BJ (cell line): Measurements from ENCODE around the gene ACSF2. TPM values are rescaled to one million over a fixed set of nuclear protein-coding genes. Genes with fewer than 3 reads are reported as not detected.

ENCODE experiments used
- CTCF ChIA-PET: fragments of 350-600 bp; formaldehyde crosslinking; extraction: SDS; loops from one replicate; lab custom pipeline; 2021; ENCODE audit warnings: antibody characterized with exemption, inconsistent platforms; lab: Yijun Ruan, JAX
- POLR2A ChIA-PET: fragments of 300-600 bp; sonication (Branson Sonifier 250); formaldehyde crosslinking; extraction: SDS; loops from one replicate; lab custom pipeline; 2021; ENCODE audit warnings: antibody characterized with exemption; lab: Charles Lee
- DNase-seq: peaks from one replicate; pipeline ENCODE4 v3.0.0-alpha.2; 2011; ENCODE audit warnings: low read depth
- H3K27me3 ChIP-seq: 2 replicates; pipeline ENCODE4 v1.6.0; 2011; ENCODE audit warnings: low read length; ENCODE audit not compliant: control insufficient read depth, insufficient read depth
- H3K36me3 ChIP-seq: 2 replicates; pipeline ENCODE4 v1.5.1; 2011; ENCODE audit warnings: low read length; ENCODE audit not compliant: control insufficient read depth, insufficient read depth
- H3K4me3 ChIP-seq: 2 replicates; pipeline ENCODE4 v1.5.1; 2011; ENCODE audit warnings: low read depth, mild to moderate bottlenecking, control low read depth, low read length
- CTCF ChIP-seq: IDR thresholded peaks from 2 replicates; pipeline ENCODE4 v1.5.1; 2011; ENCODE audit warnings: low read depth, mild to moderate bottlenecking, control low read depth, inconsistent platforms, low read length, moderate library complexity; ENCODE audit not compliant: insufficient read depth
- polyA plus RNA-seq: library from polyadenylated mRNA; depleted of rRNA; stranded (reverse); fragments of >200 nt; gene quantifications from 2 replicates; pipeline ENCODE4 v1.2.3, GENCODE V29; 2011

ACSF2 gene
- polyA plus RNA-seq, 1 experiment, result 25.4 TPM

- DNase-seq, result no peak
- no peak for TF ChIP-seq CTCF
- no peaks in the 10 kb centered on the region for H3K36me3 ChIP-seq
- CTCF ChIA-PET, result interaction anchor here (1.2 kb wide), 1 partner anchor 19 kb away, joined by 4 read pairs; no protein-coding TSS in a partner anchor
- no peaks in the 10 kb centered on the region for H3K27me3 ChIP-seq
- POLR2A ChIA-PET, result no interaction called here
- H3K4me3 ChIP-seq, result no peak overlapping the region
Observed at GRCh38 chr17:50498021-50498874, 72.2 kb downstream of the ACSF2 start.

GRCh38 chr17:50499270-50499669 lies 73.3 kb downstream of the ACSF2 start:
- ChIA-PET POLR2A (no interaction called here), CTCF (no interaction called here)
- Histone ChIP-seq H3K36me3 (no peaks in the 10 kb centered on the region), H3K4me3 (no peak overlapping the region), H3K27me3 (no peaks in the 10 kb centered on the region)
- no peak for DNase-seq
- no peak for TF ChIP-seq CTCF

- H3K27me3 ChIP-seq, result no peaks in the 10 kb centered on the region
- no peak overlapping the region for H3K4me3 ChIP-seq
- no peaks in the 10 kb centered on the region for H3K36me3 ChIP-seq
- TF ChIP-seq CTCF, result no peak
- POLR2A ChIA-PET, result no interaction called here
- CTCF ChIA-PET, result no interaction called here
- DNase-seq, result no peak
Observed at GRCh38 chr17:50499721-50500120, 73.7 kb downstream of the ACSF2 start.

DNA sequence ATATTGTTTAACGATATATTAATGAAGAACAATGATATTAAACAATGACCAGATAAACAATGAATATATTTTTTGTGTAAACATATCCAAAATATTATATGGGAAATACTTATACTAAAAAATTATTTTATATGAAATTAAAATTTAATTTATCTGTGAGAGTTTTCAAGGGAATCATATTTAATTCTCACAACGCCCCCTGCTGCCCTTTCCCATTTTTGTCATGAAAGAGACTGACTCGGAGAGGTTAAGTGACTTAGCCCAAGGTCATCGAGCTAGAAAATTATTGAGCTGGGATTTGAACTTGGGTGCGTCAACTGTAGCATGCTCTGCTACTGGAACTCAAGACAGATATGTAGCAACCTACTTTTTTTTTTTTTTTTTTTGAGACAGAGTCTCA lies 75.0 kb downstream of the ACSF2 start:
- ChIA-PET POLR2A (no interaction called here), CTCF (interaction anchor here (0.8 to 3.2 kb wide), 11 partner anchors 9 to 110 kb away, joined by 3 to 22 read pairs (median 5); partner anchors contain the start of genes LRRC59 and RSAD1)
- H3K27me3 ChIP-seq, result no peaks in the 10 kb centered on the region
- no peaks in the 10 kb centered on the region for H3K36me3 ChIP-seq
- no peak for DNase-seq
- peak; percentile 49 for TF ChIP-seq CTCF
- H3K4me3 ChIP-seq, result no peak overlapping the region

DNA sequence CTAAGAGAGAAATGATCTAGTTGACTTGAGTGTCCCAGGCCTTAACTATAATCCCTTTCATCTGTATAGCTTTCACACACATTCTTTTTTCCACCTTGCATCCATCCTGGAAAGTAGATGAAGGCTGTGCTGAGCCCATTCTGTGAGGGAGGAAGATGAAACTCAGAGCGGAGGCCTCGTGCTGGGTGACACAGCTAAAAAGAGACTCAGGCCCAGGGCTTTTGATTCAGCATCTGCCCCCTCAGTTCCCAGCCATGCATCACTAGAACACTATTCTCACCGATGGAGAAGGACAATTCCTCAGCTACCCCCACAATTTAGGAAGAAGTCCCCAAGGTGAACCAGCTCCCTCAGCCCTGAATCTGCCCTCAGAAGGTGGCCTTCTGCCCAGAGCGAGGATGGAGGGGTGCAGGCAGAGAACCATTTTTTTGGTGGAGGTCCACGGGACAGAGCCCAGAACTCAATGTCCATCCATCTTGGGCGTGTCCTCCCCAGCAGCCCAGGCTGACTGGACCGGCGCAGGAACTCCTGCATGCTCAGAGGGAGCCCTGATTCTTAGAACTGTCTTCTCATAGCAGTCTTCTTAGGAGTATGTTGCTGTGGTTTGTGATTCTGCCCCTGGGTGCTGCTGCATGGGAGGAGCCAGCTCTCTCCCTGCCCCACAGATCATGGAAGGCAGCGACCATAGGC lies 76.4 kb downstream of the ACSF2 start:
- CTCF ChIA-PET, result interaction anchor here (1.2 to 3.2 kb wide), 7 partner anchors 9 to 365 kb away, joined by 3 to 22 read pairs (median 7); partner anchors contain the start of gene SPATA20
- POLR2A ChIA-PET, result no interaction called here
- Histone ChIP-seq H3K27me3 (no peaks in the 10 kb centered on the region), H3K4me3 (no peak overlapping the region), H3K36me3 (no peaks in the 10 kb centered on the region)
- DNase-seq, result no peak
- TF ChIP-seq CTCF, result no peak
